SU-DHL-6 (cell line): Measurements from ENCODE around the gene VPS13D.

ENCODE experiments used
- H2AFZ ChIP-seq: fragments of 200-600 bp; sonication (generic); 2 replicates; pipeline ENCODE4 v1.6.1; 2014; ENCODE audit warnings: low read depth, mild to moderate bottlenecking, moderate library complexity, mixed read lengths, antibody characterized with exemption, low read length; ENCODE audit not compliant: severe bottlenecking
- H3F3A ChIP-seq: fragments of 200-600 bp; shearing (Covaris generic); 2 replicates; pipeline ENCODE4 v1.6.0; 2016; ENCODE audit warnings: antibody characterized with exemption, mild to moderate bottlenecking; ENCODE audit not compliant: insufficient read depth
- H3K27ac ChIP-seq: fragments of 200-600 bp; sonication (generic); 2 replicates; pipeline ENCODE4 v1.5.1; 2016; ENCODE audit warnings: low read depth, mild to moderate bottlenecking, low read length, moderate library complexity, mixed read lengths
- H3K27me3 ChIP-seq: fragments of 200-600 bp; sonication (generic), shearing (Covaris generic); 2 replicates; pipeline ENCODE4 v1.6.0; 2014; ENCODE audit warnings: mild to moderate bottlenecking, low read length
- H3K36me3 ChIP-seq: fragments of 200-600 bp; sonication (generic); 2 replicates; pipeline ENCODE4 v1.6.1; 2014; ENCODE audit warnings: mild to moderate bottlenecking, low read length, mixed read lengths
- H3K4me2 ChIP-seq: fragments of 300-600, 200-600 bp; shearing (Covaris generic), sonication (generic); 2 replicates; pipeline ENCODE4 v1.6.0; 2014; ENCODE audit warnings: low read length, low read depth, mild to moderate bottlenecking; ENCODE audit not compliant: poor library complexity, severe bottlenecking
- H3K4me3 ChIP-seq: fragments of 200-600 bp; sonication (generic); 2 replicates; pipeline ENCODE4 v1.5.1; 2014; ENCODE audit warnings: antibody characterized with exemption, low read length, mild to moderate bottlenecking, mixed read lengths; ENCODE audit not compliant: insufficient read depth, poor library complexity, severe bottlenecking
- H3K79me2 ChIP-seq: fragments of 200-600 bp; sonication (generic); 2 replicates; pipeline ENCODE4 v1.6.1; 2014; ENCODE audit warnings: mild to moderate bottlenecking, low read length, moderate library complexity; ENCODE audit not compliant: insufficient read depth
- H3K9ac ChIP-seq: fragments of 200-600 bp; sonication (generic); 2 replicates; pipeline ENCODE4 v1.7.0; 2014; ENCODE audit warnings: mild to moderate bottlenecking, low read length
- H3K9me2 ChIP-seq: fragments of 200-600 bp; sonication (generic); replicated peaks from 2 replicates; pipeline ENCODE4 v1.6.1; 2014; ENCODE audit warnings: low read length; ENCODE audit not compliant: insufficient read depth
- H3K9me3 ChIP-seq: fragments of 200-600 bp; sonication (generic); 2 replicates; pipeline ENCODE4 v1.6.1; 2014; ENCODE audit warnings: low read length, mixed read lengths; ENCODE audit not compliant: insufficient read depth
- H4K20me1 ChIP-seq: fragments of 200-600 bp; sonication (generic); 2 replicates; pipeline ENCODE4 v1.6.1; 2014; ENCODE audit warnings: low read depth, mild to moderate bottlenecking, antibody characterized with exemption, low read length, moderate library complexity, mixed read lengths
- CTCF ChIP-seq: fragments of 200-600 bp; sonication (generic); IDR thresholded peaks from one replicate; pipeline ENCODE4 v1.5.1; 2017; ENCODE audit warnings: antibody characterized with exemption, mild to moderate bottlenecking, low read length, moderate library complexity; ENCODE audit not compliant: insufficient read depth, poor library complexity, severe bottlenecking
- EZH2phosphoT487 ChIP-seq: fragments of 200-600 bp; sonication (generic), shearing (Covaris generic); conservative IDR thresholded peaks from 2 replicates; pipeline ENCODE4 v1.6.1; 2018; ENCODE audit warnings: mild to moderate bottlenecking, antibody characterized with exemption, low read length, moderate library complexity, mixed read lengths

VPS13D gene

DNA sequence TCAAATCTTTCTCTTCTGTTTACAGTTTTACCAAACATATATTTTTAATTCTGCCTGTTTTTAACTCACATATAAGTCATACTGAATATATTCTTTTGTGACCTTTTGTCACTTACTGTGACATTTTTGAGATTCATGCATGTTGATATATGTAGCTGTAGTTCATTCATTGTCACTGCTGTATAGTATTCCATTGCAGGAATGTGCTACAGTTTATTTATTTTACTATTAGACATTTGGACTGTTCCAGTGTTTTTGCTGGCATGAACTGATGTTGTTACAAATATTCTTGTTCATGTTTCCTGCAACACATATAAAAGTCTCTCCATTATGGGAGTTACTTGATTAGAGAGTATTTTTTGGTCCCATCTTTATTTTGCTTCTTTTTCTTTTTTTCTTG is 213.3 kb downstream of the VPS13D start:
- TF ChIP-seq CTCF (no peak), EZH2phosphoT487 (no peak)
- Histone ChIP-seq H3K4me3 (no peak overlapping the region), H3K4me2 (no peak overlapping the region), H3K36me3 (no peaks in the 10 kb centered on the region), H3K9me2 (no peaks in the 10 kb centered on the region), H3K9me3 (no peaks in the 10 kb centered on the region), H3K27me3 (no peaks in the 10 kb centered on the region), H3K79me2 (no peaks in the 10 kb centered on the region), H3F3A (no peaks in the 10 kb centered on the region), H2AFZ (no peak overlapping the region), H3K27ac (no peak overlapping the region), H4K20me1 (no peaks in the 10 kb centered on the region), H3K9ac (no peak overlapping the region)

GRCh38 chr1:12444329-12444841 is 214.6 kb downstream of the VPS13D start:
- H3K9ac ChIP-seq: no peak overlapping the region
- H4K20me1 ChIP-seq: no peaks in the 10 kb centered on the region
- H3K27ac ChIP-seq: no peak overlapping the region
- H3F3A ChIP-seq: no peaks in the 10 kb centered on the region
- H3K36me3 ChIP-seq: no peaks in the 10 kb centered on the region
- H3K79me2 ChIP-seq: no peaks in the 10 kb centered on the region
- H3K4me2 ChIP-seq: no peak overlapping the region
- no peak overlapping the region for H2AFZ ChIP-seq
- H3K4me3 ChIP-seq: no peak overlapping the region
- H3K27me3 ChIP-seq: no peaks in the 10 kb centered on the region
- TF ChIP-seq CTCF (no peak), EZH2phosphoT487 (no peak)
- H3K9me2 ChIP-seq: no peaks in the 10 kb centered on the region
- no peaks in the 10 kb centered on the region for H3K9me3 ChIP-seq

DNA sequence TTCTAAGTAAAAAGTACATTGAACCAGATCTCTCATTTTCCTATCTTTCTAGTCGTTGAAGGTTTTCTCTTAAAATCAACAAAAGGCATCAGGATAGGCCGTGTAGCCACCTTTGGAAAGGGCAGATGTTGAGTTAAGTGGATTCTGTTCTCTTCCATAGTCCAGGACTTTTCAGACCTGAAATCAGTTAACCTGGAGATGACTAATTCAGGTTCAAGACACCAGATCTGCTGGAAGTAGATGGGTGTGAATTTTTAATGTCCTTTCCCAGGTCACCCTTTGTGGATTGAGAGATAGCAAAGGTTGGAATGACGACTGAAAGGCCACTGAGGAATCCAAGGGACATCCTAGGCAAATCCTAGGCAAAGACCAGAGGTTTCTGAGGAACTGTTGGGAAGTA is 215.4 kb downstream of the VPS13D start:
- no peak overlapping the region for H3K9ac ChIP-seq

More for the DNA sequence above, 215.4 kb downstream of the VPS13D start:
- Histone ChIP-seq H3F3A (no peaks in the 10 kb centered on the region), H2AFZ (no peak overlapping the region), H3K4me2 (no peak overlapping the region), H4K20me1 (no peaks in the 10 kb centered on the region), H3K4me3 (no peak overlapping the region), H3K27ac (no peak overlapping the region), H3K9me2 (no peaks in the 10 kb centered on the region), H3K27me3 (no peaks in the 10 kb centered on the region), H3K9me3 (no peaks in the 10 kb centered on the region), H3K36me3 (no peaks in the 10 kb centered on the region), H3K79me2 (no peaks in the 10 kb centered on the region)
- no peak for TF ChIP-seq EZH2phosphoT487
- no peak for TF ChIP-seq CTCF
